Measurements from ENCODE around the gene GALNT17.

GALNT17 gene

GRCh38 chr7:71132127-71132376 lies at the start of gene GALNT17:
Gene GALNT17 (plus strand): TSS chr7:71132144.
- no peak for DNase-seq

- no peak for DNase-seq
Observed at GRCh38 chr7:71095266-71095860, 36.6 kb upstream of the GALNT17 start.

DNA sequence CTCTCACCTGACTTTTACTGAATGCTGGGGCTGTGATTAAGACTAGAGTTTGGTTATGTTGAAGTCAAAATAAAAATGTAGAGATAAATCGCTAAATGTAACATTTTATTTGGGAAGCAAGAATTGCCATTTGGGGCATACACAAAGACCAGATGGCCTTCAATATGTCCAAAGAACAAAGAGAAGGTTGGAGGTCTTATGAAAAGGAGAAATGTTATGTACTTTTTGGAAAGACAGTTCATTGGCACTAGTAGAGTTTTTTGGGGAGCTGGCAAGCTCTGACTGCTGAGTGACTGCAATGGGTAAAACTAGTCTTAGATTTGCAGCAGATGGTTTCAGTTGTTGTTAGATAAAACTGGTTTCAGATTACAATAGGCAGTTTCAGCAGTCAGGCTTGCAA lies 35.6 kb upstream of the GALNT17 start:
- DNase-seq, result no peak

DNA sequence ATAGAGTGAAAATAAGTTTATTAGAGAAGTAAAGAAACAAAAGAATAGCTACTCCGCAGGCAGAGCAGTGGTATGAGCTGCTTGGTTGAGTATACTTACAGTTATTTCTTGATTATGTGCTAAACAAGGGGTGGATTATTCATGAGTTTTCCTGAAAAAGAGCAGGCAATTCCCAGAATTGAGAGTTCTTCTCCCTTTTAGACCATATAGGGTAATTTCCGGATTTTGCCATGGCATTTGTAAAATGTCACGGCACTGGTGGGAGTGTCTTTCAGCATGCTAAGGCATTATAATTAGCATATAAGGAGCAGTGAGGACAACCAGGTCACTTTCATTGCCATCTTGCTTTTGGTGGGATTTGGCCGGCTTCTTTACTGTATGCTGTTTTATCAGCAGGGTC lies 25.7 kb upstream of the GALNT17 start:
- DNase-seq, result no peak

GRCh38 chr7:71112436-71112835 lies 19.5 kb upstream of the GALNT17 start:
- no peak for DNase-seq

GRCh38 chr7:71120096-71120495 lies 11.8 kb upstream of the GALNT17 start:
- DNase-seq, result no peak

- no peak for DNase-seq
Observed at GRCh38 chr7:71129126-71129525, 2.8 kb upstream of the GALNT17 start.

DNA sequence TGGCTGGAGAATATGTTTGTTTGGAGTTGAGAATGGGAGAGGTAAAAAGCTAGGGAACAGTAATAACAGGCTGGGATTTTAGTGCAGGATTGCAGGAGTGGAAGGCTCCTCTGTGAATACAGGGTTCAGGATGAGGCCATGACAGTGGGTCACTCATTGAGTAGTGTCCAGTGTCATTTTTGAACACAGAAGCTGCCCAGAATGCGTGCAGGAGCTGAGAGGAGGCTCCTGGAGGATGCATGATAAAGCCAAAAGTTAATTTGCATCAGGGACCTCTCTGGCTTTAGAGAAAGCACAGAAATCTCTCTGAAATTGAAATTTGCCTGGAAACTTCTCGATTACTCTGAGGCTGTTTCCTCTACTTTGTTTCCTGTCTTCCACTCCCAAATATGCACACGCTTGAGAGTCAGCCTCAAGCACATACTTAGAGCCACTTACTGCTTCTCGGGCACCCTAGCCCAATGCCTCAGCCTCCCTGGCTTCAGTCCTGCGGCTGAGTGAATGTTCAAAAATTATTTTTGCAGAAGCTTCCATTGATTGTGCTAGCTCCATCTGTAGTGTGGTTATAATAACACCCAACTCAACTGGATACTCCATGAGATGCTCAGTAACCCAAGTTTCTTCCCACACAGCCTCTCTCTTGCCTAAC lies 1.8 kb upstream of the GALNT17 start:
- DNase-seq, result no peak

DNA sequence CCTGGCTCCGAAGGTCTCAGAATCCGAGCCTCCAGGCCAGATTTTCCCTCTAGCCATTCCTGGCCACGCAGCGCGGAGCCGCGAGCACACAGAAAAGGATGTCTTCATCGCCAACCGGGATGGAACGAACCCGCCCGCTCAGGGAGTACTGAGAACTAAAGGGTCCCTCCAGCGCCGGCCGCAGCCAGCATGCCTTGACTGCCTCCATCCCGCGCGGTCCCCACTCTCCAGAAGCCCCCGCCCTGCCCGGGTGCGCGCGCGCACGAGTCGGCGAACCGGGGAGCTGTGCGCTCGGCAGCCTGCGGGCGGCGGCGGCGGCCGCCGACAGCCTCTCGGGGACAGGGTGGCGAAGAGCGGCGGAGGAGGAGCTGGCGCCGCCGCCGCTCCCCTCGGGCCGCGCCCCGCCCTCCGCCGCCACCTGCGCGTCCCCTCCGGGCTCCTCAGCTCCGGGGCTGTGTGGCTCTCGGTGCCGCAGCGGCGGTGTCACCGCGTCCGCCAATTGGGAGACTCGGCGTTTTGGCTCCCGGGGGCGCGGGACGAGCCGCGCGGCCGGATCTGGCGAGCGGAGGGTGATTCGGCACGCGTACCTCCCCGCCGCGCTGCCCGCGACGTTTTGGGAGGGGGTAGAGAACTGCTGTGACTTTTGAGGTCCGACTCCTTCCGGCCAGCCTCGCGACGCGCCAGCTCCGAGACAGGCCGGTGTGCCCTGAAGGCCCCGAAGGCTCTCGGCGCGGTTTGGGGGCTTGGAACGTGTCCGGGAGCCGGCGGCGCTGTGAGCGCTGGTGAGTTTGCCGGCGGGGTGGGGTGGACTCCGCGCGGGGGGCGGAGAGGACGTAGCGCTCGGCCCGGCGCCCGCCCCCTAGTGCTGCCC lies 453 bp upstream of the GALNT17 start:
- DNase-seq, result no peak

DNA sequence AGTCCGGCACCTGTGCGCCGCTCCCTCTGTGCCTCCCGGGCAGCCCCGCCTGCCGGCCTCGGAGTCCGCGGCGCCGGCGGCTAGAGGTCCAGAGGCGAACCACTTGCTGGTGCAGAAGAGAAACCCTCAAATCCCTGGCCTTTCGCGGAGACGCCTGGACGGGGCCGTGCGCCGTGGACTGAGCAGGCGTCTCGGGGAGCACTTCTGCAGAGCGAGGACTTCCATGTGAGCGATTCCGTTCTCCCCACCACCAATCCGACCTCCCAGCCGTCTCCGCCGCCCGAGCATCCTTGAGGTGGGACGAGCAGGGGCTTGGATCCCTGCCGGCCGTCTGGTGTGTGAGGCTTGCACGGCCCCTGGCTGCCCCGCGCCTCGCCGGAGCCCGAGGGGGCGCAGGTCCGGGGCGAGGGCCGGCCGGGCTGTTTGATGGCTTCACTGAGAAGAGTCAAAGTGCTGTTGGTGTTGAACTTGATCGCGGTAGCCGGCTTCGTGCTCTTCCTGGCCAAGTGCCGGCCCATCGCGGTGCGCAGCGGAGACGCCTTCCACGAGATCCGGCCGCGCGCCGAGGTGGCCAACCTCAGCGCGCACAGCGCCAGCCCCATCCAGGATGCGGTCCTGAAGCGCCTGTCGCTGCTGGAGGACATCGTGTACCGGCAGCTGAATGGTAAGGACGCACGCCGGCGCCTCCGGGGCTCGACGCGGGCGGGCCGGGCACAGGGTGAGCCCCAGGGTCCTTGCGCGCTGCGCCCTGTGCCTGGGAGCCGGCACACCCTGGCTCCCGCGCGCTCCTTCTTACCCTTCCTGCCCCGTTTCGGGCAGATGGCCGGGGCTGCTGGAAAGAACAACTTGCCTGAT lies 660 bp downstream of the GALNT17 start:
- DNase-seq, result no peak

DNA sequence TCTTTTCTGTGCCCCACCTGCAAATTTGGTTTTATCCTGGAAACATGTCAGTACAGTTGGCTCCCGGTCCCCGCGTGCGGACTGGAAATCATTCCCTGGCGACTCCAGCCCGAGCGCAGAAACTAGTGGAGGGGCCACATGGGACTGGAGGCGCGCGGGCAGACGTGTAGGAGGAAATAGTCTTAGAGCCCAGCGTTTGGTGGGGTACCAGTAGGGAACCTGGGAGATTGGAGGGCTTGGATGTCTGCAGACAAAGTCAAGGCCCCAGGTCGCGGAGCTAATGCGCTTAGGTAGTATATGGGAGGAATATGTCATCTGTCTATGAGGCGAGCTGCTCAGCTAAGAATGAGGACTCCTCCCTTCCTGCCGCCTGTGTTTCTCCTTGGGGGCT lies 1.3 kb downstream of the GALNT17 start:
- no peak for DNase-seq

DNA sequence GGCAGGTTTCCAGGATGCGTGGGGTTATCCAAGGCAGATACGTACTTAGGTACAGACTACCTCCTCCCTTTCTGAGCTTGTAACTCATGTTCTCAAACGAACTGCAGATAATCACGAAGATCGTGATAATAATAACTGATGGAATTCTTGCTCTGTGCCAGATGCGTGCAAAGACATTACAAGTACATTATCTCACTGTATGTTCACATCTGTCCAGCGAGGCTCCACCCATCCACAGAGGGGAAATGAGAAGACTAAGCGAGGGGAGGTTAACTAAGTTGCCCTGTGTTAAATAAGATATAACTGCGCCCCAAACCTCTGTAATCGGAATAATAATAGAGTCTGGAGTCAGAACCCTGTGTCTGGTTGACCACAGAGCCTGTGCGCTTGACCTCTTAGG lies 1.9 kb downstream of the GALNT17 start:
- no peak for DNase-seq

DNA sequence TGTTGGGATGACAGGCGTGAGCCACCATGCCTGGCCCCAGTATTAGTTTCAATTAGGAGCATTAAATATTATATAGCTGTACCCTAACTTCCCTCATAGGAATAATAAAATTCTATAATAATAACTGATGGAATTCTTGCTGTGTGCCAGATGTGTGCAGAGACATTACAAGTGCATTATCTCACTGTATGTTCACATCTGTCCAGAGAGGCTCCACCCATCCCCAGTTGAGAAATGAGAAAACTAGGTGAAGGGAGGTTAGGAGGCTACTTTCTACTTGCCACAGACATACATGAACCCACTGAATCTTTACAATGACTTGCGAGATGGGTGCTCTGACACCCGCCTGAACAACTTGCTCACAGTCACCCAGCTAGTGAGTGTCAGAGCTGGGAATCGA lies 3.2 kb downstream of the GALNT17 start:
- DNase-seq, result no peak

GRCh38 chr7:71135663-71136062 lies 3.7 kb downstream of the GALNT17 start:
- DNase-seq, result no peak

DNA sequence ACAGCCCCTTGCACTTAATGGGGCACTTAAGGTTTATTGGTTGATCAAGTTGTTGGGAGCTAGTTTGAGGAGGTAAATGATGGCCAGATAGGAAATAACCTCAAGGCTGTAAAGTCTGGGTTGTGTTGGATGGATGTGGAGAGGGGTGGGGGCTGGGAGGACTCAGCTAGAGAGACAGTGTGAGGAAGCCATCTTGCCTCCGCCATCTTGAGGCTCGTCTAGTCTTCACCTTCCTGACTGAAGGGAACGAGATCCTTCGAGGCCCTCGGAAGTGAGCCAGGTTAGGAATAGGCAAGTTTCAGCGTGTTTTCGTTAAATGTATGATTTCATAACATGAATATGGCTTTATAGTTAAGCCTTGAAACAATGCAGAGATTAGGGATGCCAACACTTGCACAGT lies 5.5 kb downstream of the GALNT17 start:
- DNase-seq, result no peak

DNA sequence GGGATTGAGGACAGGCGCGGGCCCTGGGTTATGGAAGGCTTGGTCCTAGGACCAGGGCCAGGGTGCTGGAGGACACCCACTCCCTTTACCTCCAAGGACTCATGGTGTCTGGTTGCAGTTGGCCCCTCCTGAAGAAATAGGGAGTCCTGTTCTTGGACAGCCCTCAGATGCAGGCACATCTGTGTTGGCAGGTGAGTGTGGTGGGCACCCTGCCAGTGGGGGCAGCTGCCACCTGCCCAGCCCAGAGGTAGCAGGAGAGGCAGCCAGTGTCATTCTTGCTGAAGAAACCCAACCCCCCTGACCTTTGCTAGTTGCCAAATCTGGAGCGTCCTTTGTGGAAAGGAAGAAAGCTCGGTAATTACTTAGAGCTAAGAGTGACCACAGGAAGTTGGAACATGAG lies 8.3 kb downstream of the GALNT17 start:
- DNase-seq, result no peak

GRCh38 chr7:71144963-71145362 lies 13.0 kb downstream of the GALNT17 start:
- DNase-seq, result no peak

GRCh38 chr7:71145906-71146901 lies 14.3 kb downstream of the GALNT17 start:
- DNase-seq, result no peak

GRCh38 chr7:71148098-71148497 lies 16.2 kb downstream of the GALNT17 start:
- DNase-seq, result no peak

GRCh38 chr7:71155236-71155635 lies 23.3 kb downstream of the GALNT17 start:
- DNase-seq, result no peak

DNA sequence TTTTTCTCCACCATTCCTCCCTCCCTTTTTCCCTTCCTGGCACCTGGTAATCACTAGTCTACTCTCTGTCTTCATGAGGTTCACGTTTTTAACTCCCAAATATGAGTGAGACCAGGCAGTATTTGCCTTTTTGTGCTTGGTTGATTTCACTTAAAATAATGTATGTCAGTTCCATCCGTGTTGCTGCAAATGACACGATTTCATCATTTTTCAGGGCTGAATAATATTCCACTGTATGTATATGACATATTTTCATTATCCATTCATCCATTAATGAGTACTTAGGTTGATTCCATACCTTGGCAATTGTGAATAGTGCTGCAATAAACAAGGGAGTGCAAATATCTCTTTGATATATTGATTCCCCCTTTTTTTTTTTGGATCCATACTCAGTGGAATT lies 25.8 kb downstream of the GALNT17 start:
- no peak for DNase-seq

DNA sequence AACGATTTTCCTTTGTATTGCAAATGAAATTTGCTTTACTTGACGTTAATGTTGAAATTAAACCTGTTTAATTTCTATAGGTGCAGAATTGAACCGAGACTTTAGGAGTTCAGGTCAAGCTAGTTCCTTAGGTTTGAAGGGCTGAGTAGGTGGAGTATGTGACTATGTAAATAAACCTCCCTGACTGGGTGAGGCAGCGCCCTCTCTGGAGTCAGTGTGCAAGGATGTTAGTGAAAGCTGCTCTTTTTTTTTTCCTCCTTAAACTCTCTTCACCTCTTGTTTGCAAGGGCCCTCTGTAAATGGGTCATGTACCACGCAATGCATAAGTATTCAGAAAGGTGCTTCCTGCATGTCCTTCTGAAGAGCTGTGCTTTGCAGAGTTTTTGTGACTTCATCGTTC lies 33.8 kb downstream of the GALNT17 start:
- DNase-seq, result no peak
